Measurements from ENCODE around the gene ITPK1. TPM values are rescaled to one million over a fixed set of nuclear protein-coding genes. Genes with fewer than 3 reads are reported as not detected.

ITPK1 gene
- total and polyA plus RNA-seq, 2 experiments from 2014 or later: 35.9 to 101 TPM

- TF ChIP-seq ZNF462 (CRISPR knock-in tag; IDR thresholded peaks at IDR 0.05): no peak
- TF ChIP-seq REST (IDR thresholded peaks at IDR 0.05; ENCODE audit: unreplicated experiment): no peak
- TF ChIP-seq NANOG (IDR thresholded peaks at IDR 0.05; ENCODE audit: borderline replicate concordance): no peak
- no peak for TF ChIP-seq POLR2AphosphoS5 (IDR thresholded peaks at IDR 0.05; ENCODE audit: low read depth)
- no peak for TF ChIP-seq ETS1 (IDR thresholded peaks at IDR 0.05)
- TF ChIP-seq CREB1 (CRISPR knock-in tag; IDR thresholded peaks at IDR 0.05; ENCODE audit: low read depth): no peak
- no peak for TF ChIP-seq JUNB (IDR thresholded peaks at IDR 0.05; ENCODE audit: unreplicated experiment)
- no peak for TF ChIP-seq STAT1 (IDR thresholded peaks at IDR 0.05; ENCODE audit: unreplicated experiment)
- no peak for TF ChIP-seq EZH2phosphoT487 (IDR thresholded peaks at IDR 0.05; ENCODE audit: unreplicated experiment)
- TF ChIP-seq EZH2 (IDR thresholded peaks at IDR 0.05; ENCODE audit: low read depth, unreplicated experiment): no peak
Observed at GRCh38 chr14:92962831-92963095, 153.0 kb downstream of the ITPK1 start (continued).

All from GM23338 (cell line).